ENCODE results near the gene MEGF11. TPM values are rescaled to one million over a fixed set of nuclear protein-coding genes. Genes with fewer than 3 reads are reported as not detected.

The MEGF11 gene
- total RNA-seq, 2 donors from 2014 or later, result not detected

DNA sequence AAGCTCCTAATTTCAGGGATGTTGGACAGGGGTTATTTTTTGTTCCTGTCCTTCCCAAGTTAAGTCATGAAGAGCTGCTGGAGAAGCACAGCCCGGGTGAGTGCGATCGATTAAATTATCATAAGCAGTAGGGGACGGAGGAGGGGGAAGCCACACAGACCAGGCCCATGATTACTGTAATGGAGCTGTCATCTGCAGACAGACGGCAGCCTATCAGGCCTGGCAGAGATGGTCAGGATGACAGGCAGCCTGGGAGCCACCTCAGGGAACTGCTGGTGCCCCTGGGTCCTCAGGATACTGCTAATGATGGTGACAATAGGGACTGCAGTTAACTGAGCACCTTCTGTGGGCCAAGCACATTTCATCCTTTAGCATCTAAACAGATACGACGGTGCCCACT lies 236.6 kb downstream of the MEGF11 start:
- TF ChIP-seq CTCF (IDR thresholded peaks at IDR 0.05), result no peak
- no peaks in the 10 kb centered on the region for H3K4me1 ChIP-seq
- H3K27ac ChIP-seq, result no peak overlapping the region
- no peaks in the 10 kb centered on the region for H3K36me3 ChIP-seq
- H3K9me3 ChIP-seq, result no peaks in the 10 kb centered on the region
- DNase-seq (ENCODE audit: low spot score), result no peak
- H3K4me3 ChIP-seq, result no peak overlapping the region
- no peaks in the 10 kb centered on the region for H3K27me3 ChIP-seq

DNA sequence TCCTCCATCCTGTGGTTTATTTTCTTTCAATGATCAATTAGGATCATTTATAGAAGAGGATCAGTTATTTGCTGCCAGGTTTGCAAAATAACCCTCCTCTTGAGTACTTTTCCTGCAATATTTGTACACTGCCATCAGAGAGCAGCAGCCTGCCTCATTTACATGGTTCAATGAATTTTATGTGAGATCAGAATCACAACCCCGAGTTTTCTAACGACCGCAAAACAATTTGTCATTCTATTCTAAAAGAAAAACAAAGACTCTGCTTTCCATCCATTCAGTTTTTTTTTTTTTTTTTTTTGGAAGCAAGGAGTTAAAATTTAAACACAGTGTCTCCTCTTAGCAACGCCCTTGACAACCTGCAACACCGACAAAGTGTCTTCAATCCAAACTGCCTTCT lies 237.4 kb downstream of the MEGF11 start:
- Histone ChIP-seq H3K4me3 (no peak overlapping the region), H3K27me3 (no peaks in the 10 kb centered on the region), H3K36me3 (no peaks in the 10 kb centered on the region), H3K27ac (no peak overlapping the region), H3K4me1 (no peaks in the 10 kb centered on the region), H3K9me3 (no peaks in the 10 kb centered on the region)
- DNase-seq (ENCODE audit: low spot score), result no peak
- no peak for TF ChIP-seq CTCF (IDR thresholded peaks at IDR 0.05)

DNA sequence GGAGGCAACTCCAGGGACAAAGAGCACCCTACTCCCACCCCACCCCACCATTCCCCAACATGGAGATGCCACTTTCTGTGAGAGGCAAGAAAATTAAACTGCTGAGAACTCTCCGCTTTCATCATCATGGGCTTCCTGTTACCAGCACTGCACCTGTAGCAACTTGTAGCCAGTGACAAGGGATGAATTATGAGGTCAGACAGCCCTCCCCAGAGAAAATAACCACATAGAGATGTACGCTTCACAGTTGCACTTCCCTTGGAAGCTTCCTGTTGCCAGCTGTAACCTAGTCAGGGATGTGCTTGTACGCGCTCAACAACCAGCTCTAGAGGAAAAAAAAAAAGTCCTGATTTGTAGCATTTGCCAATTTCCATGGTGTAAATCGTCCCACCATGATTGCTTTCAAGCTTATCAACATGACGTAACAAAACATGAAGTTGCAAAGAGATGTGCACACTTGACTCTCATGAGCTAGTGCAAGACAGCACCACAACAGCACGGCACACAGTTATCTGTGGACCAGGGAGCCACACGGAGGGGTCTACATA lies 238.8 kb downstream of the MEGF11 start:
- Histone ChIP-seq H3K4me3 (no peak overlapping the region), H3K9me3 (no peaks in the 10 kb centered on the region), H3K27ac (no peak overlapping the region), H3K36me3 (no peaks in the 10 kb centered on the region), H3K27me3 (no peaks in the 10 kb centered on the region), H3K4me1 (no peaks in the 10 kb centered on the region)
- no peak for DNase-seq (ENCODE audit: low spot score)
- no peak for TF ChIP-seq CTCF (IDR thresholded peaks at IDR 0.05)

DNA sequence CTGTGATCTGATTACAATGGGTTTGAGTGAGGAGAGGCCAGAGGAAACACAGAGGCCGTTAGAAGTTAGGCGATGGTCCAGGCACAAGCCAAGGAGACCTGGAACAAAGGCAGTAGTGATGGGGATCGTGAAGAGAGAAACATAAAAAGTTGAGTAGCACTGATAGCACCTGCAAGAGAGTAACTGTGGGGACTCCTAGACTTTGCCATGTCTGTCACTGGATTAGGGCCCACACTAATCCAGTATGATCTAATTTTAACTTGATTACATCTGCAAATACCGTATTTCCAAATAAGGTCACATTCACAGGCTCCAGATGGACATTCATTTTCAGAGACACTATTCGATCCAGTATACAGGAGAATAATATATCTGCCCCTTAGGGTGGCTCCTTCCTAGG lies 239.5 kb downstream of the MEGF11 start:
- no peaks in the 10 kb centered on the region for H3K9me3 ChIP-seq
- no peaks in the 10 kb centered on the region for H3K4me1 ChIP-seq
- no peak overlapping the region for H3K27ac ChIP-seq
- no peaks in the 10 kb centered on the region for H3K27me3 ChIP-seq
- no peak for DNase-seq (ENCODE audit: low spot score)
- H3K36me3 ChIP-seq, result no peaks in the 10 kb centered on the region
- no peak overlapping the region for H3K4me3 ChIP-seq
- TF ChIP-seq CTCF (IDR thresholded peaks at IDR 0.05), result no peak

- no peaks in the 10 kb centered on the region for H3K4me1 ChIP-seq
- no peak for DNase-seq (ENCODE audit: low spot score)
- H3K36me3 ChIP-seq, result no peaks in the 10 kb centered on the region
- H3K27ac ChIP-seq, result no peak overlapping the region
- TF ChIP-seq CTCF (IDR thresholded peaks at IDR 0.05), result no peak
- H3K4me3 ChIP-seq, result no peak overlapping the region
- H3K9me3 ChIP-seq, result no peaks in the 10 kb centered on the region
- no peaks in the 10 kb centered on the region for H3K27me3 ChIP-seq
Measured at GRCh38 chr15:66008940-66009562, 244.5 kb downstream of the MEGF11 start.

All from right atrium auricular region (tissue), 2 donors.